Endothelial cell (in vitro differentiated cells): ENCODE measurements around the gene ZFP37. TPM values are rescaled to one million over a fixed set of nuclear protein-coding genes. Genes with fewer than 3 reads are reported as not detected.
"Not testable (repeated sequence)": the region's sequence is repeated elsewhere in the genome, so short reads cannot be mapped to it uniquely, and the experiment has no call there.

ENCODE experiments used
- DNase-seq: peaks from one replicate; pipeline ENCODE4 v3.0.0; 2021; ENCODE audit warnings: low spot score
- H3K27ac Mint-ChIP-seq: one replicate; pipeline ENCODE4 v1.8.0; 2021; ENCODE audit warnings: mixed read lengths, inconsistent platforms; ENCODE audit not compliant: unreplicated experiment
- H3K27me3 Mint-ChIP-seq: one replicate; pipeline ENCODE4 v1.8.0; 2021; ENCODE audit warnings: mild to moderate bottlenecking, moderate library complexity, mixed read lengths, inconsistent platforms; ENCODE audit not compliant: unreplicated experiment
- H3K36me3 Mint-ChIP-seq: one replicate; pipeline ENCODE4 v1.8.0; 2021; ENCODE audit warnings: mild to moderate bottlenecking, low read depth, mixed read lengths, inconsistent platforms; ENCODE audit not compliant: unreplicated experiment
- H3K4me1 Mint-ChIP-seq: one replicate; pipeline ENCODE4 v1.8.0; 2021; ENCODE audit warnings: mild to moderate bottlenecking, mixed read lengths, inconsistent platforms; ENCODE audit not compliant: unreplicated experiment
- H3K4me3 Mint-ChIP-seq: one replicate; pipeline ENCODE4 v1.8.0; 2021; ENCODE audit warnings: mild to moderate bottlenecking, mixed read lengths, inconsistent platforms; ENCODE audit not compliant: unreplicated experiment
- H3K9me3 Mint-ChIP-seq: one replicate; pipeline ENCODE4 v1.8.0; 2021; ENCODE audit warnings: mixed read lengths, inconsistent platforms; ENCODE audit not compliant: unreplicated experiment
- CTCF ChIP-seq: fragments of 200-600 bp; sonication (generic); IDR thresholded peaks from one replicate; pipeline ENCODE4 v1.5.0; 2021; ENCODE audit warnings: antibody characterized with exemption; ENCODE audit not compliant: unreplicated experiment
- long read RNA-seq: library from polyadenylated mRNA; unstranded; transcript quantifications from one replicate; pipeline ENCODE4 v2.0.0, GENCODE V29; 2020; ENCODE audit not compliant: unreplicated experiment
- total RNA-seq: library from RNA; stranded (reverse); fragmentation: NEBNext Ultra II Directional; extraction: Animal tissue kit (Norgen Biotek cat#: 25700); gene quantifications from one replicate; pipeline ENCODE4 v1.2.1, GENCODE V29; 2021; ENCODE audit not compliant: unreplicated experiment

Gene ZFP37
- total RNA-seq, result 4.2 TPM
- long read RNA-seq, full-length matches to known transcripts, result 1 of 1 reads
- long read RNA-seq, partial matches to known transcripts, result 0 of 1 reads
- long read RNA-seq, other reads (novel, unspliced or antisense), result 0 of 1 reads

- Mint-ChIP-seq H3K27me3 (peaks cover 4% of the 10 kb centered on the region), H3K4me1 (no peaks in the 10 kb centered on the region), H3K36me3 (peaks cover 13% of the 10 kb centered on the region), H3K4me3 (no peak within 1 kb of the TSS), H3K9me3 (peaks cover 14% of the 10 kb centered on the region), H3K27ac (no peak within 1 kb of the TSS)
- TF ChIP-seq CTCF, result no peak
- DNase-seq, result peak; percentile 89
Measured at GRCh38 chr9:113056191-113057106, at the start of gene ZFP37. Gene ZFP37, minus strand, starts transcription at chr9:113056724. Its CDS starts 36 bp downstream, at chr9:113056688.

- H3K4me3 Mint-ChIP-seq, H3K27ac Mint-ChIP-seq, H3K36me3 Mint-ChIP-seq, H3K9me3 Mint-ChIP-seq, DNase-seq, H3K27me3 Mint-ChIP-seq, H3K4me1 Mint-ChIP-seq: not testable (repeated sequence)
Measured at GRCh38 chr9:113105345-113105744, 48.8 kb upstream of the ZFP37 start.

- Mint-ChIP-seq H3K27ac (no peak overlapping the region), H3K9me3 (peaks cover 6% of the 10 kb centered on the region), H3K4me3 (no peak overlapping the region), H3K36me3 (peaks cover 5% of the 10 kb centered on the region), H3K27me3 (peaks cover 5% of the 10 kb centered on the region), H3K4me1 (no peaks in the 10 kb centered on the region)
- no peak for TF ChIP-seq CTCF
- DNase-seq, result no peak
Measured at GRCh38 chr9:113095561-113095960, 39.0 kb upstream of the ZFP37 start.

- H3K9me3 Mint-ChIP-seq, DNase-seq, H3K4me1 Mint-ChIP-seq, H3K36me3 Mint-ChIP-seq: not testable (repeated sequence)
- H3K27me3 Mint-ChIP-seq, result peaks cover 11% of the 10 kb centered on the region
- H3K4me3 Mint-ChIP-seq, result peak overlapping the region; percentile 53
- peak overlapping the region; percentile 48 for H3K27ac Mint-ChIP-seq
Measured at GRCh38 chr9:113089924-113090323, 33.4 kb upstream of the ZFP37 start.

- H3K27me3 Mint-ChIP-seq, result peaks cover 11% of the 10 kb centered on the region
- not testable (repeated sequence) for H3K27ac Mint-ChIP-seq, H3K4me3 Mint-ChIP-seq, H3K9me3 Mint-ChIP-seq, H3K4me1 Mint-ChIP-seq, H3K36me3 Mint-ChIP-seq, DNase-seq
Measured at GRCh38 chr9:113089143-113089505, 32.6 kb upstream of the ZFP37 start.

GRCh38 chr9:113088456-113089142 lies 32.1 kb upstream of the ZFP37 start:
- DNase-seq, H3K4me3 Mint-ChIP-seq, H3K27ac Mint-ChIP-seq, H3K36me3 Mint-ChIP-seq, H3K9me3 Mint-ChIP-seq, H3K4me1 Mint-ChIP-seq: not testable (repeated sequence)
- peaks cover 11% of the 10 kb centered on the region for H3K27me3 Mint-ChIP-seq

- DNase-seq, H3K27ac Mint-ChIP-seq, H3K27me3 Mint-ChIP-seq, H3K4me3 Mint-ChIP-seq, H3K4me1 Mint-ChIP-seq: not testable (repeated sequence)
- peaks cover 13% of the 10 kb centered on the region for H3K36me3 Mint-ChIP-seq
- peaks cover 14% of the 10 kb centered on the region for H3K9me3 Mint-ChIP-seq
Measured at GRCh38 chr9:113062932-113063310, 6.4 kb upstream of the ZFP37 start.

GRCh38 chr9:113062256-113062931 lies 5.9 kb upstream of the ZFP37 start:
- not testable (repeated sequence) for H3K4me1 Mint-ChIP-seq, H3K27ac Mint-ChIP-seq, DNase-seq, H3K4me3 Mint-ChIP-seq, H3K27me3 Mint-ChIP-seq
- H3K9me3 Mint-ChIP-seq, result peaks cover 14% of the 10 kb centered on the region
- peaks cover 13% of the 10 kb centered on the region for H3K36me3 Mint-ChIP-seq

GRCh38 chr9:113061072-113061850 lies 4.7 kb upstream of the ZFP37 start:
- not testable (repeated sequence) for DNase-seq, H3K4me1 Mint-ChIP-seq, H3K4me3 Mint-ChIP-seq, H3K27ac Mint-ChIP-seq, H3K27me3 Mint-ChIP-seq
- H3K9me3 Mint-ChIP-seq, result peaks cover 14% of the 10 kb centered on the region
- peaks cover 13% of the 10 kb centered on the region for H3K36me3 Mint-ChIP-seq
